Measurements from ENCODE around the gene TYW5. TPM values are rescaled to one million over a fixed set of nuclear protein-coding genes. Genes with fewer than 3 reads are reported as not detected.

Gene TYW5
- total RNA-seq, 4 donors from 2014 or later = 7.4 to 18.8 (median 14.6) TPM

DNA sequence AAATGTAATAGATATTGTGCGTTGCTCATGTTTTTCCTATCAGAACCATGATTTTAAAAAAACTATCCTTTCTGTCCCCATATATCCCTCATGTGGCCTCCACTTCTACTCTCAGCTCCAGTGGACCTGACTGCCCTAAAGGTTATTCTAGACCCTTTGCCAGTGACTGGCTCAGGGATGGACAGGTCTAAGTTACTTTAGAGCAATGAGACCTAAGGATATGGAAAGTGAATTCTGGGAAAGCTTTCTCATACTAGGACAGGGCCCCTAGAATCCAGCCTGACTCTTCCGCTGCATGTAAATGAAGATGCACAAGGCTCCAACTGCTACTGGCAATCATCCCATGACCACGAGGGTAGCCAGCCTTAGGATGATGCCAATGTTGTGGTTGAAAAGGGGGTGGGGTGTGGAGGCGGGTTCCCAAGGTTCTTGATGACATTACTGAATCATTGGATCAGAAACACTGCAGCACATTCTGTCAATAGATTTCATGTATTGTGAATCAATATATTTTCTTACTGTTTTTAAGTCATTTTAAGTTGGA is 22.9 kb downstream of the TYW5 start:
- Histone ChIP-seq H3K9me3 (no peaks in the 10 kb centered on the region), H3K27me3 (no peaks in the 10 kb centered on the region), H3K4me1 (no peaks in the 10 kb centered on the region), H3K36me3 (peaks cover 0 to 44% (median 4%) of the 10 kb centered on the region in 3 donors), H3K4me3 (no peak overlapping the region), H3K27ac (no peak overlapping the region)
- TF ChIP-seq, protein P1, sequence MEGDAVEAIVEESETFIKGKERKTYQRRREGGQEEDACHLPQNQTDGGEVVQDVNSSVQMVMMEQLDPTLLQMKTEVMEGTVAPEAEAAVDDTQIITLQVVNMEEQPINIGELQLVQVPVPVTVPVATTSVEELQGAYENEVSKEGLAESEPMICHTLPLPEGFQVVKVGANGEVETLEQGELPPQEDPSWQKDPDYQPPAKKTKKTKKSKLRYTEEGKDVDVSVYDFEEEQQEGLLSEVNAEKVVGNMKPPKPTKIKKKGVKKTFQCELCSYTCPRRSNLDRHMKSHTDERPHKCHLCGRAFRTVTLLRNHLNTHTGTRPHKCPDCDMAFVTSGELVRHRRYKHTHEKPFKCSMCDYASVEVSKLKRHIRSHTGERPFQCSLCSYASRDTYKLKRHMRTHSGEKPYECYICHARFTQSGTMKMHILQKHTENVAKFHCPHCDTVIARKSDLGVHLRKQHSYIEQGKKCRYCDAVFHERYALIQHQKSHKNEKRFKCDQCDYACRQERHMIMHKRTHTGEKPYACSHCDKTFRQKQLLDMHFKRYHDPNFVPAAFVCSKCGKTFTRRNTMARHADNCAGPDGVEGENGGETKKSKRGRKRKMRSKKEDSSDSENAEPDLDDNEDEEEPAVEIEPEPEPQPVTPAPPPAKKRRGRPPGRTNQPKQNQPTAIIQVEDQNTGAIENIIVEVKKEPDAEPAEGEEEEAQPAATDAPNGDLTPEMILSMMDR (IDR thresholded peaks at IDR 0.05) = no peak
- no peak for TF ChIP-seq POLR2A (IDR thresholded peaks at IDR 0.05)
- no peak for DNase-seq

DNA sequence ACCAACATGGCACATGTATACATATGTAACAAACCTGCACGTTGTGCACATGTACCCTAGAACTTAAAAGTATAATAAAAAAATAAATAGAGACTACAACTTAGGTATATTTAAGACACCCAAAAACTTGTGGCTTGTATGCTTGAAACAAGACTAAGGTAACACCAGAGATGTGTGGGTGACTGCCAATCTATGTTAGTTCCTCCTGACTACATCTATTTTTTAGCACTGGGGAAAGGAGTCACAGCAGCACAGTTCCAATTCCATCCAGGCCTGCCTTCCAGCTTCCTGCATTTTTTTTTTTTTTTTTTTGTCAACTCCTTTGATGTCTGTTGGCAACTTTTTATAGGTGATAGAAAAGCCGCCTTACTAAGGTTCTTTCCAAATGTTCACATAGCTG is 26.0 kb downstream of the TYW5 start:
- no peaks in the 10 kb centered on the region for H3K9me3 ChIP-seq
- no peaks in the 10 kb centered on the region for H3K27me3 ChIP-seq
- TF ChIP-seq POLR2A (IDR thresholded peaks at IDR 0.05) = no peak
- TF ChIP-seq, protein P1 (IDR thresholded peaks at IDR 0.05) = no peak
- peaks cover 0 to 40% (median 4%) of the 10 kb centered on the region in 3 donors for H3K36me3 ChIP-seq
- H3K4me3 ChIP-seq = no peak overlapping the region
- no peak overlapping the region for H3K27ac ChIP-seq
- no peaks in the 10 kb centered on the region for H3K4me1 ChIP-seq
- no peak for DNase-seq

DNA sequence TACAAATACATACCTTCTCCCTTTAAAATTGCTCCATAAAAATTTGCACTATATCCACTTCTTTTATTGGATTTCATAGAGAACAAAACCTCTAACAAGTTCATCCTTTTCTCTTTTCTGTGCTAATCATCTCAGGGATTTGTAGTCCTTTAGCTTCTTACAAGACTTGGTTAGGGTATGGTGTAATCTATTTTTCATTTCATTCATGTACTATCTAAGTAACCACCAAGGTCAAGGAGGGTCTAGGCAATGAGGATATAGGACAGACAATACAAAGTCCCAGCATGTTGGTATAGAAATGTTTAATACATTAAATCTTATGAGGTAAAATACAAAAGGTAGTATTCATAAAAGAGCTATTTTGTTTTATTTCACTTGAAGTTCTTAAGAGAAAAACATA is 26.7 kb downstream of the TYW5 start:
- no peak for DNase-seq
- Histone ChIP-seq H3K27me3 (no peaks in the 10 kb centered on the region), H3K36me3 (peaks cover 0 to 40% (median 4%) of the 10 kb centered on the region in 3 donors), H3K4me3 (no peak overlapping the region), H3K4me1 (no peaks in the 10 kb centered on the region), H3K27ac (no peak overlapping the region), H3K9me3 (no peaks in the 10 kb centered on the region)
- no peak for TF ChIP-seq POLR2A (IDR thresholded peaks at IDR 0.05)
- TF ChIP-seq, protein P1 (IDR thresholded peaks at IDR 0.05) = no peak

DNA sequence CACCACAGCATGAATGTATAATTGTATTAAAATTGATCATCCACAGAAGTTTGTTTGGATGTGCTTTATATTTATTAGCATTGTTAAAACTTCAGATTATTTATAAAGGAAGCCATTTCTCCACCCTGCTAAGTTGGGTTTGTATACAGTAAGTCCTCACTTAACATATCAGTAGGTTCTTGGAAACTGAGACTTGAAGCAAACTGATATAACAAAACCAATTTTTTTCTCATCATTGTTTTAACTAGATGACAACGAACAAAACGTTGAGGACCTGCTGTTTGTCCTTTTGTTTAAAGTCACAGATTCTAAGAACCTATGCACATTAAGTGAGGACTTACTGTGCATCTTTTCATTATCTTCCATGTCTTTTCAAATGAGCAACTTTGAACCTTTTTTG is 27.1 kb downstream of the TYW5 start:
- no peak for TF ChIP-seq POLR2A (IDR thresholded peaks at IDR 0.05)
- TF ChIP-seq, protein P1 (IDR thresholded peaks at IDR 0.05) = no peak
- no peaks in the 10 kb centered on the region for H3K4me1 ChIP-seq
- H3K9me3 ChIP-seq = no peaks in the 10 kb centered on the region
- DNase-seq = no peak
- peaks cover 0 to 36% (median 4%) of the 10 kb centered on the region in 3 donors for H3K36me3 ChIP-seq
- no peak overlapping the region for H3K4me3 ChIP-seq
- no peaks in the 10 kb centered on the region for H3K27me3 ChIP-seq
- no peak overlapping the region for H3K27ac ChIP-seq

DNA sequence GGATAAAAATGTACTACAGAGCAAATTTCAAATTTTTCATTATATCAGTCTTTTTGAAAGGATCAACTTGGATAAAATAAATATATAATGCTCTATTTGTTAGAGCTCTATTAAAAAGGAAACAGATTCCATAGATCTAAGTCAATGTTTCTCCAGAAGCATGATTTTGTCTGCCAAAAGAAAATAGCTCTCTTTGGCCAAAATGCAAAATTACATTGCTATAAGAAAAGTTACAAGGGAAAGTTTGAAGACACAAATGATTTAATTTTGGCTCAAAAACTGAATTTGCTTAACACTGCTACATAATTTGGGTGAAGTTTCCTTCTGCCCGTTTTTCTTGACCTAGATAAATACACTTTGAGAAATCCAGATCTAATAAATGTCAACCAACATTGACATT is 28.5 kb downstream of the TYW5 start:
- Histone ChIP-seq H3K4me3 (no peak overlapping the region), H3K9me3 (no peaks in the 10 kb centered on the region), H3K27me3 (no peaks in the 10 kb centered on the region), H3K27ac (no peak overlapping the region), H3K4me1 (no peaks in the 10 kb centered on the region), H3K36me3 (peaks cover 0 to 22% (median 0%) of the 10 kb centered on the region in 3 donors)
- DNase-seq = no peak
- TF ChIP-seq, protein P1 (IDR thresholded peaks at IDR 0.05) = no peak
- TF ChIP-seq POLR2A (IDR thresholded peaks at IDR 0.05) = no peak

DNA sequence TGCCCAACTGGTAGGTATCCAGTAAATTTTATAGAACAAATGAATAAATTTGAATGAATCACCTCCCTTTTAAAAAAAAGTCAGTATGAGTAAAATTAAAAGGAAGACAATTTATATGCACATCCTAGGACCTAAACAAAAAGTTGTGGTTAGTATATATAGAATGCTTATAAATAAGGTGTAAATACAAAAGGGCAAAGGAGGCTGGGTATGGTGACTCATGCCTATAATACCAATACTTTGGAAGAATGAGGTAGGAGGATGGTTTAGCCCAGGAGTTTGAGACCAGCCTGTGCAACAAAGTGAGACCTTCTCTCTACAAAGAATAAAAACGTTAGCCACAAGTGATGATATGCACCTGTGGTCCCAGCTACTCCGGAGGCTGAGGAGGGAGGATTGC is 31.4 kb downstream of the TYW5 start:
- no peaks in the 10 kb centered on the region for H3K4me1 ChIP-seq
- TF ChIP-seq POLR2A (IDR thresholded peaks at IDR 0.05) = no peak
- TF ChIP-seq, protein P1 (IDR thresholded peaks at IDR 0.05) = no peak
- no peak overlapping the region for H3K4me3 ChIP-seq
- peaks cover 0 to 4% (median 0%) of the 10 kb centered on the region in 3 donors for H3K36me3 ChIP-seq
- no peak for DNase-seq
- H3K27me3 ChIP-seq = no peaks in the 10 kb centered on the region
- no peaks in the 10 kb centered on the region for H3K9me3 ChIP-seq
- H3K27ac ChIP-seq = no peak overlapping the region

All from Peyer's patch (tissue), 4 donors.